Left renal pelvis (tissue), 4 donors: Measurements from ENCODE around the gene DLD. TPM values are rescaled to one million over a fixed set of nuclear protein-coding genes. Genes with fewer than 3 reads are reported as not detected.
"Not testable (repeated sequence)": the region's sequence is repeated elsewhere in the genome, so short reads cannot be mapped to it uniquely, and the experiment has no call there.

Source experiments
- DNase-seq, 4 donors: peaks; one replicate each; pipeline ENCODE4 v3.0.0-alpha.2; 2013; ENCODE audit warnings: low read depth in 4 of 4, low spot score in 3 of 4
- polyA plus RNA-seq, 4 donors: library from polyadenylated mRNA; unstranded; fragments of 120-200 nt; gene quantifications; one replicate each; pipeline ENCODE4 v1.2.1, GENCODE V29; 2013; ENCODE audit not compliant: insufficient read length in 4 of 4

DLD gene
- polyA plus RNA-seq, 4 donors, result 68.2 to 146 (median 118) TPM

- DNase-seq, result no peak
Observed at GRCh38 chr7:107939573-107940489, 48.8 kb downstream of the DLD start.

GRCh38 chr7:107940951-107941350, 50.0 kb downstream of the DLD start:
- DNase-seq, result no peak

- no peak for DNase-seq
Observed at GRCh38 chr7:107943018-107943417, 52.0 kb downstream of the DLD start.

GRCh38 chr7:107944411-107945169, 53.6 kb downstream of the DLD start:
- DNase-seq, result peak in 1 of 4 donors; percentile 24

- no peak for DNase-seq
Observed at GRCh38 chr7:107945332-107945731, 54.3 kb downstream of the DLD start.

- no peak for DNase-seq
Observed at GRCh38 chr7:107946451-107946850, 55.5 kb downstream of the DLD start.

GRCh38 chr7:107946881-107947280, 55.9 kb downstream of the DLD start:
- DNase-seq, result no peak

GRCh38 chr7:107948645-107949442, 57.9 kb downstream of the DLD start:
- DNase-seq, result no peak

GRCh38 chr7:107949443-107949935, 58.5 kb downstream of the DLD start:
- DNase-seq, result no peak

GRCh38 chr7:107951172-107951787, 60.3 kb downstream of the DLD start:
- no peak for DNase-seq

GRCh38 chr7:107951896-107952295, 60.9 kb downstream of the DLD start:
- no peak for DNase-seq

- DNase-seq, result no peak
Observed at GRCh38 chr7:107953265-107953923, 62.4 kb downstream of the DLD start.

GRCh38 chr7:107953924-107954303, 62.9 kb downstream of the DLD start:
- no peak for DNase-seq

- DNase-seq, result no peak
Observed at GRCh38 chr7:107955394-107955793, 64.4 kb downstream of the DLD start.

- not testable (repeated sequence) for DNase-seq
Observed at GRCh38 chr7:107956950-107957349, 66.0 kb downstream of the DLD start.

- DNase-seq, result no peak
Observed at GRCh38 chr7:107957436-107957835, 66.5 kb downstream of the DLD start.

GRCh38 chr7:107958764-107959526, 68.0 kb downstream of the DLD start:
- no peak for DNase-seq

- DNase-seq, result no peak
Observed at GRCh38 chr7:107959527-107959898, 68.5 kb downstream of the DLD start.

- DNase-seq, result no peak
Observed at GRCh38 chr7:107960272-107960671, 69.3 kb downstream of the DLD start.
